ENCODE measurements around the gene RTN4RL1. TPM values are rescaled to one million over a fixed set of nuclear protein-coding genes. Genes with fewer than 3 reads are reported as not detected.
A peak's percentile ranks its signal among the peaks of the same experiment; 100 is the strongest.
"Not testable (repeated sequence)": the region's sequence is repeated elsewhere in the genome, so short reads cannot be mapped to it uniquely, and the experiment has no call there.

RTN4RL1 gene
- total and polyA plus RNA-seq, 11 donors: 1.7 to 4.9 (median 2.7) TPM

GRCh38 chr17:2017274-2017941 lies 7.7 kb downstream of the RTN4RL1 start:
- no peak for ATAC-seq
- DNase-seq: no peak
- H3K27ac ChIP-seq: no peak overlapping the region
- peaks cover 0 to 23% (median 2%) of the 10 kb centered on the region in 12 donors for H3K4me1 ChIP-seq
- TF ChIP-seq CTCF (IDR thresholded peaks at IDR 0.05): no peak
- TF ChIP-seq POLR2A (IDR thresholded peaks at IDR 0.05): no peak
- no peaks in the 10 kb centered on the region for H3K9me3 ChIP-seq
- no peak overlapping the region for H3K4me3 ChIP-seq
- intact Hi-C loops (cut with DNase I): no loop called here
- no peaks in the 10 kb centered on the region for H3K27me3 ChIP-seq
- no peaks in the 10 kb centered on the region for H3K36me3 ChIP-seq
- WGBS, 4 donors: 80 to 93% (median 90%) methylated on average over 14 to 19 of the region's 19 CpGs

GRCh38 chr17:2016494-2016893 lies 8.6 kb downstream of the RTN4RL1 start:
- no peak overlapping the region for H3K4me3 ChIP-seq
- H3K9me3 ChIP-seq: no peaks in the 10 kb centered on the region
- 90 to 93% (median 91%) methylated on average over 20 of the region's 20 CpGs for WGBS, 4 donors
- no peaks in the 10 kb centered on the region for H3K27me3 ChIP-seq
- H3K27ac ChIP-seq: no peak overlapping the region
- DNase-seq (no peak), ATAC-seq (no peak)
- TF ChIP-seq POLR2A (IDR thresholded peaks at IDR 0.05) (no peak), CTCF (IDR thresholded peaks at IDR 0.05) (no peak)
- H3K4me1 ChIP-seq: peaks cover 0 to 31% (median 7%) of the 10 kb centered on the region in 12 donors
- no peaks in the 10 kb centered on the region for H3K36me3 ChIP-seq
- intact Hi-C loops (cut with DNase I): no loop called here

GRCh38 chr17:2015314-2015713 lies 9.8 kb downstream of the RTN4RL1 start:
- WGBS, 4 donors: 69 to 79% (median 73%) methylated on average over 14 of the region's 14 CpGs
- TF ChIP-seq CTCF (IDR thresholded peaks at IDR 0.05): no peak
- no peak for TF ChIP-seq POLR2A (IDR thresholded peaks at IDR 0.05)
- Histone ChIP-seq H3K27me3 (no peaks in the 10 kb centered on the region), H3K9me3 (no peaks in the 10 kb centered on the region), H3K4me1 (peaks cover 0 to 36% (median 7%) of the 10 kb centered on the region in 12 donors), H3K27ac (no peak overlapping the region), H3K36me3 (no peaks in the 10 kb centered on the region), H3K4me3 (no peak overlapping the region)
- intact Hi-C loops (cut with DNase I): no loop called here
- DNase-seq (no peak), ATAC-seq (no peak)

DNA sequence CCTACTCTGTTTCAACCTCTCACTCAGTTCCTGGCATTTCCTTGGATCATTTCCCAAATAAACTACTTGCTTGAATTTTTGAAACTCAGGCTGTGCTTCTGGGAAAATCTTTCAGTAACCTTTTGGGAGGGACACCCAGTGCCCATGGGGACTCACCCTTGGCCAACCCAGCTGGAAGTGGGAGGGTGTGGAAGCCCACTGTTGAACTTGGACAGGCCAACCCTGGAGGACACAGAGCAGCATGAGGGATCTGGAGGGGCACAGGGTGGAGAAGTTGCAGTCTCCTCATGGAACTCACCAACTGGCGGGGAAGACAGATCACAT lies 11.2 kb downstream of the RTN4RL1 start:
- Histone ChIP-seq H3K4me1 (peaks cover 0 to 36% (median 6%) of the 10 kb centered on the region in 12 donors), H3K27ac (no peak overlapping the region), H3K9me3 (no peaks in the 10 kb centered on the region), H3K36me3 (no peaks in the 10 kb centered on the region), H3K4me3 (no peak overlapping the region), H3K27me3 (no peaks in the 10 kb centered on the region)
- DNase-seq: no peak
- ATAC-seq: peak in 1 of 4 donors; percentile 48
- intact Hi-C loops (cut with DNase I): no loop called here
- 88 to 91% (median 89%) methylated on average over 1 of the region's 1 CpG for WGBS, 4 donors
- TF ChIP-seq POLR2A (IDR thresholded peaks at IDR 0.05): no peak
- no peak for TF ChIP-seq CTCF (IDR thresholded peaks at IDR 0.05)

DNA sequence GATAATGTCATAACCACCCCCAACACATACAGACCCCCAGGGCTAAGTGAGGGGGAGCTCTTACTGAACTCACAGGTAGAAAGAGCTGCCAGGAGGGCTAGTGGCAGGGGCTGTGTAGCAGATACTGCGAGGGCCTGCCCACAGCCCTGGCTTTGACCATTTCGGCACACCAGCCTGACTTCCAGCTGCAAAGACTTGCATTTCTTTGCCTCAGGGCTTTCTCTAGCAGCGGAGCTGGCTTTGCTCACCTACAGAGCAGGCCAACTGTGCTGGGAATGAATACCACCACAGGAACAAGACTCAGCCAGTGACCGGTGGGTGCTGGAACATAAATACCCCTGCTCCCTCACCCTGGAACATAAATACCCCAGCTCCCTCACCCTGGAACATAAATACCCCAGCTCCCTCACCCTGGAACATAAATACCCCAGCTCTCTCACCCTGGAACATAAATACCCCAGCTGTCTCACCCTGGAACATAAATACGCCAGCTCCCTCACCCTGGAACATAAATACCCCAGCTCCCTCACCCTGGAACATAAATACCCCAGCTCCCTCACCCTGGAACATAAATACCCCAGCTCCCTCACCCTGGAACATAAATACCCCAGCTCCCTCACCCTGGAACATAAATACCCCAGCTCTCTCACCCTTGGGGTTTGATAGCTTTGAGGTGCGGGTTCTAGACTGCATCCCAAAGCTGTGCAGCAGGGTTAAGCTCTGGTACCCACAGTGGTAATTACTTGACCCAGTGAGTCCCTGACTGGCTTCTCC lies 11.7 kb downstream of the RTN4RL1 start:
- H3K36me3 ChIP-seq; H3K4me3 ChIP-seq; intact Hi-C loops (cut with DNase I); H3K27me3 ChIP-seq; H3K27ac ChIP-seq; H3K9me3 ChIP-seq; DNase-seq: not testable (repeated sequence)
- peak in 1 of 4 donors; percentile 4 for ATAC-seq
- WGBS, 4 donors: 92 to 99% (median 94%) methylated on average over 5 to 6 of the region's 6 CpGs
- H3K4me1 ChIP-seq: peaks cover 0 to 36% (median 6%) of the 10 kb centered on the region in 12 donors

Measured in heart left ventricle (tissue), 16 donors.